Measurements from ENCODE around the gene TUBGCP6. TPM values are rescaled to one million over a fixed set of nuclear protein-coding genes. Genes with fewer than 3 reads are reported as not detected.

TUBGCP6 gene
- total RNA-seq, 1 donor from 2014 or later = 48.5 TPM

- TF ChIP-seq CTCF (IDR thresholded peaks at IDR 0.05) = no peak
- intact Hi-C loops (cut with DNase I) = no loop called here
- no peaks in the 10 kb centered on the region for H3K9me3 ChIP-seq
- H3K27ac ChIP-seq = peak overlapping the region; percentile 90
- DNase-seq (no peak), ATAC-seq (no peak)
- peaks cover 59% of the 10 kb centered on the region for H3K4me1 ChIP-seq
- peaks cover 33% of the 10 kb centered on the region for H3K36me3 ChIP-seq
- no peaks in the 10 kb centered on the region for H3K27me3 ChIP-seq (ENCODE audit: low read depth)
- peak overlapping the region; percentile 82 for H3K4me3 ChIP-seq
These were observed 971 bp downstream of the TUBGCP6 start for GRCh38 chr22:50243685-50244419.

GRCh38 chr22:50242406-50242949 is 2.3 kb downstream of the TUBGCP6 start:
- H3K4me1 ChIP-seq = peaks cover 53% of the 10 kb centered on the region
- no peaks in the 10 kb centered on the region for H3K9me3 ChIP-seq
- no peaks in the 10 kb centered on the region for H3K27me3 ChIP-seq (ENCODE audit: low read depth)
- intact Hi-C loops (cut with DNase I) = no loop called here
- DNase-seq (no peak), ATAC-seq (no peak)
- no peak overlapping the region for H3K27ac ChIP-seq
- peaks cover 43% of the 10 kb centered on the region for H3K36me3 ChIP-seq
- peak overlapping the region; percentile 82 for H3K4me3 ChIP-seq
- TF ChIP-seq CTCF (IDR thresholded peaks at IDR 0.05) = no peak

- no peak for TF ChIP-seq CTCF (IDR thresholded peaks at IDR 0.05)
- intact Hi-C loops (cut with DNase I) = no loop called here
- H3K27ac ChIP-seq = no peak overlapping the region
- DNase-seq (no peak), ATAC-seq (no peak)
- H3K4me3 ChIP-seq = no peak overlapping the region
- peaks cover 32% of the 10 kb centered on the region for H3K4me1 ChIP-seq
- H3K27me3 ChIP-seq (ENCODE audit: low read depth) = no peaks in the 10 kb centered on the region
- H3K36me3 ChIP-seq = peaks cover 42% of the 10 kb centered on the region
- no peaks in the 10 kb centered on the region for H3K9me3 ChIP-seq
These were observed 6.1 kb downstream of the TUBGCP6 start for GRCh38 chr22:50238755-50239154.

- Histone ChIP-seq H3K4me3 (no peak overlapping the region), H3K27ac (no peak overlapping the region), H3K27me3 (ENCODE audit: low read depth) (no peaks in the 10 kb centered on the region), H3K36me3 (peaks cover 60% of the 10 kb centered on the region), H3K9me3 (no peaks in the 10 kb centered on the region), H3K4me1 (peaks cover 13% of the 10 kb centered on the region)
- ATAC-seq = no peak
- intact Hi-C loops (cut with DNase I) = no loop called here
- TF ChIP-seq CTCF (IDR thresholded peaks at IDR 0.05) = peak; percentile 13
- no peak for DNase-seq
These were observed 8.0 kb downstream of the TUBGCP6 start for GRCh38 chr22:50236731-50237409.

GRCh38 chr22:50233223-50233622 is 11.6 kb downstream of the TUBGCP6 start:
- no peak for TF ChIP-seq CTCF (IDR thresholded peaks at IDR 0.05)
- Histone ChIP-seq H3K36me3 (peaks cover 62% of the 10 kb centered on the region), H3K27me3 (ENCODE audit: low read depth) (no peaks in the 10 kb centered on the region), H3K4me3 (no peak overlapping the region), H3K27ac (no peak overlapping the region), H3K4me1 (no peaks in the 10 kb centered on the region), H3K9me3 (no peaks in the 10 kb centered on the region)
- ATAC-seq (no peak), DNase-seq (no peak)
- intact Hi-C loops (cut with DNase I) = no loop called here
